HL-60 (cell line): ENCODE results near the gene GADD45B.

ENCODE experiments used
- POLR2AphosphoS5 ChIP-seq: IDR thresholded peaks from 2 replicates; pipeline ENCODE4 v1.6.1; 2012; ENCODE audit warnings: low read depth
- TF ChIP-seq, protein P1 (sequence below): IDR thresholded peaks from one replicate; pipeline ENCODE4 v1.5.1; 2011; ENCODE audit warnings: low read length, control low read depth, inconsistent platforms; ENCODE audit not compliant: insufficient read depth

GRCh38 chr19:2487842-2488241 is 11.9 kb downstream of the GADD45B start:
- TF ChIP-seq POLR2AphosphoS5 = no peak
- TF ChIP-seq, protein P1, sequence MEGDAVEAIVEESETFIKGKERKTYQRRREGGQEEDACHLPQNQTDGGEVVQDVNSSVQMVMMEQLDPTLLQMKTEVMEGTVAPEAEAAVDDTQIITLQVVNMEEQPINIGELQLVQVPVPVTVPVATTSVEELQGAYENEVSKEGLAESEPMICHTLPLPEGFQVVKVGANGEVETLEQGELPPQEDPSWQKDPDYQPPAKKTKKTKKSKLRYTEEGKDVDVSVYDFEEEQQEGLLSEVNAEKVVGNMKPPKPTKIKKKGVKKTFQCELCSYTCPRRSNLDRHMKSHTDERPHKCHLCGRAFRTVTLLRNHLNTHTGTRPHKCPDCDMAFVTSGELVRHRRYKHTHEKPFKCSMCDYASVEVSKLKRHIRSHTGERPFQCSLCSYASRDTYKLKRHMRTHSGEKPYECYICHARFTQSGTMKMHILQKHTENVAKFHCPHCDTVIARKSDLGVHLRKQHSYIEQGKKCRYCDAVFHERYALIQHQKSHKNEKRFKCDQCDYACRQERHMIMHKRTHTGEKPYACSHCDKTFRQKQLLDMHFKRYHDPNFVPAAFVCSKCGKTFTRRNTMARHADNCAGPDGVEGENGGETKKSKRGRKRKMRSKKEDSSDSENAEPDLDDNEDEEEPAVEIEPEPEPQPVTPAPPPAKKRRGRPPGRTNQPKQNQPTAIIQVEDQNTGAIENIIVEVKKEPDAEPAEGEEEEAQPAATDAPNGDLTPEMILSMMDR = no peak
